Measurements from ENCODE around the gene FBLN2.

GRCh38 chr3:13509816-13510192 is 39.1 kb upstream of the FBLN2 start:
- TF ChIP-seq CTCF (optimal IDR thresholded peaks at IDR 0.05 in 1 of 3, IDR thresholded peaks at IDR 0.05 in 1 of 3, conservative IDR thresholded peaks at IDR 0.05 in 1 of 3; ENCODE audit: extremely low read depth in 1 of 3, insufficient read depth in 2 of 3, low read length in 3 of 3) (no peak), EZH2 (IDR thresholded peaks at IDR 0.05; ENCODE audit: low read length) (no peak)

Data from keratinocyte (primary cell).